ENCODE data around the gene CCR3. TPM values are rescaled to one million over a fixed set of nuclear protein-coding genes. Genes with fewer than 3 reads are reported as not detected.

Gene CCR3
- total RNA-seq, 5 donors from 2014 or later (not counting 1 experiment from before 2014, with no cell fraction given), result 0.33 to 1.2 (median 0.55) TPM; not detected in 2

- CTCF ChIA-PET, result no interaction called here
- Mint-ChIP-seq H3K36me3 (no peaks in the 10 kb centered on the region), H3K4me3 (no peak overlapping the region), H3K27me3 (peaks cover 0 to 8% of the 10 kb centered on the region in 2 donors), H3K4me1 (peaks cover 6 to 17% (median 6%) of the 10 kb centered on the region in 3 donors), H3K27ac (no peak overlapping the region), H3K9me3 (peaks cover 3 to 4% (median 4%) of the 10 kb centered on the region in 3 donors)
- Histone ChIP-seq H3K36me3 (ENCODE audit: control insufficient read depth in 2 of 2, extremely low read depth in 1 of 2, insufficient read depth in 1 of 2, low read length in 1 of 2) (no peaks in the 10 kb centered on the region), H3K27me3 (replicated peaks in 1 of 2; ENCODE audit: control insufficient read depth in 2 of 2, extremely low read depth in 1 of 2, insufficient read depth in 2 of 2, low read length in 1 of 2) (peaks cover 0 to 5% of the 10 kb centered on the region in 2 experiments), H3K9me3 (no peaks in the 10 kb centered on the region), H3K4me3 (ENCODE audit: control insufficient read depth in 1 of 2, extremely low read depth in 1 of 2, low read length in 1 of 2) (no peak overlapping the region), H3K27ac (ENCODE audit: low read length) (no peak overlapping the region), H3K4me1 (ENCODE audit: control insufficient read depth in 1 of 2, extremely low read depth in 1 of 2, insufficient read depth in 2 of 2, low read length in 2 of 2) (peaks cover 0 to 5% of the 10 kb centered on the region in 2 experiments)
- WGBS (ENCODE audit: insufficient coverage), result no CpG with 5 or more reads among the region's 5 CpGs
- DNase-seq, result no peak
- no peak for ATAC-seq (replicated peaks in 1 of 4)
- POLR2A ChIA-PET, result no interaction called here
These were observed 10.9 kb upstream of the CCR3 start for GRCh38 chr3:46231323-46231722.

GRCh38 chr3:46233194-46233593 lies 9.1 kb upstream of the CCR3 start:
- peaks cover 0 to 6% of the 10 kb centered on the region in 2 donors for H3K27me3 Mint-ChIP-seq

GRCh38 chr3:46235425-46235824 lies 6.8 kb upstream of the CCR3 start:
- POLR2A ChIA-PET, result interaction anchor here in 1 of 2 donors (0.7 kb wide), 1 partner anchor 21 kb away, joined by 4 read pairs; no protein-coding TSS in a partner anchor
- no peaks in the 10 kb centered on the region for H3K36me3 ChIP-seq (ENCODE audit: control insufficient read depth in 2 of 2, extremely low read depth in 1 of 2, insufficient read depth in 1 of 2, low read length in 1 of 2)
- H3K4me1 Mint-ChIP-seq, result peaks cover 0 to 11% (median 0%) of the 10 kb centered on the region in 3 donors
- H3K4me3 Mint-ChIP-seq, result no peak overlapping the region
- peaks cover 0 to 2% of the 10 kb centered on the region in 2 donors for H3K27me3 Mint-ChIP-seq
- CTCF ChIA-PET, result interaction anchor here in 1 of 2 donors (0.6 kb wide), 1 partner anchor 1408 kb away, joined by 3 read pairs; no protein-coding TSS in a partner anchor
- no peak overlapping the region for H3K27ac ChIP-seq (ENCODE audit: low read length)
- 100% methylated on average over 2 of the region's 2 CpGs for WGBS (ENCODE audit: insufficient coverage)
- no peak overlapping the region for H3K27ac Mint-ChIP-seq
- peaks cover 0 to 9% of the 10 kb centered on the region in 2 experiments for H3K4me1 ChIP-seq (ENCODE audit: control insufficient read depth in 1 of 2, extremely low read depth in 1 of 2, insufficient read depth in 2 of 2, low read length in 2 of 2)
- peaks cover 0 to 3% of the 10 kb centered on the region in 2 experiments for H3K27me3 ChIP-seq (replicated peaks in 1 of 2; ENCODE audit: control insufficient read depth in 2 of 2, extremely low read depth in 1 of 2, insufficient read depth in 2 of 2, low read length in 1 of 2)
- H3K36me3 Mint-ChIP-seq, result no peaks in the 10 kb centered on the region
- DNase-seq (no peak), ATAC-seq (replicated peaks in 1 of 4) (no peak)
- no peaks in the 10 kb centered on the region for H3K9me3 ChIP-seq
- H3K4me3 ChIP-seq (ENCODE audit: control insufficient read depth in 1 of 2, extremely low read depth in 1 of 2, low read length in 1 of 2), result no peak overlapping the region
- no peaks in the 10 kb centered on the region for H3K9me3 Mint-ChIP-seq

More at GRCh38 chr3:46233194-46233593, 9.1 kb upstream of the CCR3 start:
- ATAC-seq (replicated peaks in 1 of 4) (no peak), DNase-seq (no peak)
- no CpG with 5 or more reads among the region's 6 CpGs for WGBS (ENCODE audit: insufficient coverage)
- no peaks in the 10 kb centered on the region for H3K9me3 Mint-ChIP-seq
- Histone ChIP-seq H3K27me3 (replicated peaks in 1 of 2; ENCODE audit: control insufficient read depth in 2 of 2, extremely low read depth in 1 of 2, insufficient read depth in 2 of 2, low read length in 1 of 2) (peaks cover 0 to 5% of the 10 kb centered on the region in 2 experiments), H3K4me3 (ENCODE audit: control insufficient read depth in 1 of 2, extremely low read depth in 1 of 2, low read length in 1 of 2) (no peak overlapping the region), H3K4me1 (ENCODE audit: control insufficient read depth in 1 of 2, extremely low read depth in 1 of 2, insufficient read depth in 2 of 2, low read length in 2 of 2) (peaks cover 0 to 9% of the 10 kb centered on the region in 2 experiments), H3K36me3 (ENCODE audit: control insufficient read depth in 2 of 2, extremely low read depth in 1 of 2, insufficient read depth in 1 of 2, low read length in 1 of 2) (no peaks in the 10 kb centered on the region), H3K9me3 (no peaks in the 10 kb centered on the region), H3K27ac (ENCODE audit: low read length) (no peak overlapping the region)
- H3K4me3 Mint-ChIP-seq, result no peak overlapping the region
- peaks cover 4 to 21% (median 6%) of the 10 kb centered on the region in 3 donors for H3K4me1 Mint-ChIP-seq
- POLR2A ChIA-PET, result no interaction called here
- no peaks in the 10 kb centered on the region for H3K36me3 Mint-ChIP-seq
- H3K27ac Mint-ChIP-seq, result no peak overlapping the region
- CTCF ChIA-PET, result interaction anchor here in 1 of 2 donors (0.6 kb wide), 1 partner anchor 63 kb away, joined by 3 read pairs; no protein-coding TSS in a partner anchor

- no peaks in the 10 kb centered on the region for H3K27me3 ChIP-seq (replicated peaks in 1 of 2; ENCODE audit: control insufficient read depth in 2 of 2, extremely low read depth in 1 of 2, insufficient read depth in 2 of 2, low read length in 1 of 2)
- peak in 15 of 35 experiments; percentile 2 to 43 (median 12) for DNase-seq
- no peak for ATAC-seq (replicated peaks in 1 of 4)
- H3K4me3 Mint-ChIP-seq, result no peak overlapping the region
- H3K27ac ChIP-seq (ENCODE audit: low read length), result no peak overlapping the region
- no peaks in the 10 kb centered on the region for H3K9me3 ChIP-seq
- H3K27me3 Mint-ChIP-seq, result peaks cover 2 to 4% of the 10 kb centered on the region in 2 donors
- CTCF ChIA-PET, result no interaction called here
- H3K36me3 Mint-ChIP-seq, result no peaks in the 10 kb centered on the region
- H3K36me3 ChIP-seq (ENCODE audit: control insufficient read depth in 2 of 2, extremely low read depth in 1 of 2, insufficient read depth in 1 of 2, low read length in 1 of 2), result no peaks in the 10 kb centered on the region
- H3K4me1 Mint-ChIP-seq, result peaks cover 0 to 11% (median 0%) of the 10 kb centered on the region in 3 donors
- POLR2A ChIA-PET, result no interaction called here
- WGBS (ENCODE audit: insufficient coverage), result 38% methylated on average over 1 of the region's 5 CpGs
- peaks cover 0 to 9% of the 10 kb centered on the region in 2 experiments for H3K4me1 ChIP-seq (ENCODE audit: control insufficient read depth in 1 of 2, extremely low read depth in 1 of 2, insufficient read depth in 2 of 2, low read length in 2 of 2)
- H3K4me3 ChIP-seq (ENCODE audit: control insufficient read depth in 1 of 2, extremely low read depth in 1 of 2, low read length in 1 of 2), result no peak overlapping the region
- H3K9me3 Mint-ChIP-seq, result no peaks in the 10 kb centered on the region
- H3K27ac Mint-ChIP-seq, result no peak overlapping the region
These were observed 5.8 kb upstream of the CCR3 start for GRCh38 chr3:46236294-46237054.

- no peak for DNase-seq
- ChIA-PET POLR2A (no interaction called here), CTCF (no interaction called here)
- no peak overlapping the region for H3K4me3 Mint-ChIP-seq
- no peaks in the 10 kb centered on the region for H3K27me3 ChIP-seq (replicated peaks in 1 of 2; ENCODE audit: control insufficient read depth in 2 of 2, extremely low read depth in 1 of 2, insufficient read depth in 2 of 2, low read length in 1 of 2)
- no peak overlapping the region for H3K27ac ChIP-seq (ENCODE audit: low read length)
- peaks cover 4 to 18% (median 5%) of the 10 kb centered on the region in 3 donors for H3K4me1 Mint-ChIP-seq
- no peaks in the 10 kb centered on the region for H3K36me3 Mint-ChIP-seq
- H3K27me3 Mint-ChIP-seq, result peaks cover 0 to 4% of the 10 kb centered on the region in 2 donors
- 87% methylated on average over 3 of the region's 4 CpGs for WGBS (ENCODE audit: insufficient coverage)
- H3K9me3 Mint-ChIP-seq, result no peaks in the 10 kb centered on the region
- H3K9me3 ChIP-seq, result no peaks in the 10 kb centered on the region
- ATAC-seq (replicated peaks in 1 of 4), result no peak
- H3K27ac Mint-ChIP-seq, result no peak overlapping the region
- no peaks in the 10 kb centered on the region for H3K36me3 ChIP-seq (ENCODE audit: control insufficient read depth in 2 of 2, extremely low read depth in 1 of 2, insufficient read depth in 1 of 2, low read length in 1 of 2)
- H3K4me3 ChIP-seq (ENCODE audit: control insufficient read depth in 1 of 2, extremely low read depth in 1 of 2, low read length in 1 of 2), result no peak overlapping the region
- H3K4me1 ChIP-seq (ENCODE audit: control insufficient read depth in 1 of 2, extremely low read depth in 1 of 2, insufficient read depth in 2 of 2, low read length in 2 of 2), result peaks cover 0 to 9% of the 10 kb centered on the region in 2 experiments
These were observed 3.9 kb upstream of the CCR3 start for GRCh38 chr3:46238386-46238785.

GRCh38 chr3:46239301-46239938 lies 2.8 kb upstream of the CCR3 start:
- ATAC-seq (replicated peaks in 1 of 4) (no peak), DNase-seq (no peak)
- Mint-ChIP-seq H3K4me3 (no peak overlapping the region), H3K27me3 (peaks cover 0 to 4% of the 10 kb centered on the region in 2 donors), H3K9me3 (no peaks in the 10 kb centered on the region), H3K4me1 (peaks cover 4 to 18% (median 5%) of the 10 kb centered on the region in 3 donors), H3K27ac (no peak overlapping the region), H3K36me3 (no peaks in the 10 kb centered on the region)
- Histone ChIP-seq H3K27ac (ENCODE audit: low read length) (no peak overlapping the region), H3K4me3 (ENCODE audit: control insufficient read depth in 1 of 2, extremely low read depth in 1 of 2, low read length in 1 of 2) (no peak overlapping the region), H3K36me3 (ENCODE audit: control insufficient read depth in 2 of 2, extremely low read depth in 1 of 2, insufficient read depth in 1 of 2, low read length in 1 of 2) (no peaks in the 10 kb centered on the region), H3K4me1 (ENCODE audit: control insufficient read depth in 1 of 2, extremely low read depth in 1 of 2, insufficient read depth in 2 of 2, low read length in 2 of 2) (peaks cover 0 to 9% of the 10 kb centered on the region in 2 experiments), H3K27me3 (replicated peaks in 1 of 2; ENCODE audit: control insufficient read depth in 2 of 2, extremely low read depth in 1 of 2, insufficient read depth in 2 of 2, low read length in 1 of 2) (no peaks in the 10 kb centered on the region), H3K9me3 (no peaks in the 10 kb centered on the region)
- POLR2A ChIA-PET, result no interaction called here
- CTCF ChIA-PET, result interaction anchor here in 1 of 2 donors (0.6 to 1.0 kb wide), 2 partner anchors 300 to 452 kb away, joined by 3 to 5 read pairs; no protein-coding TSS in a partner anchor
- no CpG with 5 or more reads among the region's 3 CpGs for WGBS (ENCODE audit: insufficient coverage)
